LNCaP clone FGC (cell line): ENCODE measurements around the gene BRAF.

Experiments used
- DNase-seq: peaks from one replicate; pipeline ENCODE4 v3.0.0-alpha.2; 2011; ENCODE audit warnings: low read depth
- H3K4me3 ChIP-seq: 2 replicates; pipeline ENCODE4 v1.5.1; 2011; ENCODE audit warnings: mild to moderate bottlenecking, low read depth, low read length, control low read depth
- TF ChIP-seq, protein P1 (sequence below): IDR thresholded peaks from 2 replicates; pipeline ENCODE4 v1.5.1; 2012; ENCODE audit warnings: mild to moderate bottlenecking; ENCODE audit not compliant: control insufficient read depth, insufficient read depth; ENCODE audit errors: extremely low read depth

BRAF gene

DNA sequence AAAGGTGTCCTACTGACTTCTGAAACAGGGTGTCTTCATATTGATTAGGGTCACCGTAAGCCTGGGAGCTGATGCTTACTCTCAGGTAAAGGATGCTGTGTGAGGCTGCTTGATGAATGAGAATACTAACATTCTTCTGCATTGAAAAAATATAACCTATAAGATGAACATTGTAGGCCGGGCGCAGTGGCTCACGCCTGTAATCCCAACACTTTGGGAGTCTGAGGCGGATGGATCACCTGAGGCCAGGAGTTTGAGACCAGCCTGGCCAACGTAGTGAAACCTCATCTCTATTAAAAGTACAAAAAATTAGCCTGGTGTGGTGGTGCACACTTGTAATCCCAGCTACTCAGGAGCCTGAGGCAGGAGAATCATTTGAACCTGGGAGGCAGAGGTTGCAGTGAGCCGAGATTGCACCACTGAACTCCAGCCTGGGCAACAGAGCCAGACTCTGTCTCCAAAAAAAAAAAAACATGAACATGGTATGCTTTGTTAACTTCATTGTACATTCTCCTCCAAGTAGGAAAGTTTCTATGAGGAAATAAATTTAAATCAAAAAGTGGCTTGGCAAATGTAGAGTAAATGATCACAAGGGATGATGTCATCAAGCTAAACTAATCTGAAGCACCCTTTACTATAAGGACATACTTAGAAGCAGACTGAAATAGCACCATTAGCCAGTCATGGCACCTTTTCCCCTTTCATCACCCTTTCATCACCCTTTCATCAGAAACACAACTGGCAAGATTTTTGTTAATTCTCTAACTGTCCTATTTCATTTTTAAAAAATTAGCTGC, 1.5 kb upstream of the BRAF start:
- DNase-seq: no peak
- TF ChIP-seq, protein P1, sequence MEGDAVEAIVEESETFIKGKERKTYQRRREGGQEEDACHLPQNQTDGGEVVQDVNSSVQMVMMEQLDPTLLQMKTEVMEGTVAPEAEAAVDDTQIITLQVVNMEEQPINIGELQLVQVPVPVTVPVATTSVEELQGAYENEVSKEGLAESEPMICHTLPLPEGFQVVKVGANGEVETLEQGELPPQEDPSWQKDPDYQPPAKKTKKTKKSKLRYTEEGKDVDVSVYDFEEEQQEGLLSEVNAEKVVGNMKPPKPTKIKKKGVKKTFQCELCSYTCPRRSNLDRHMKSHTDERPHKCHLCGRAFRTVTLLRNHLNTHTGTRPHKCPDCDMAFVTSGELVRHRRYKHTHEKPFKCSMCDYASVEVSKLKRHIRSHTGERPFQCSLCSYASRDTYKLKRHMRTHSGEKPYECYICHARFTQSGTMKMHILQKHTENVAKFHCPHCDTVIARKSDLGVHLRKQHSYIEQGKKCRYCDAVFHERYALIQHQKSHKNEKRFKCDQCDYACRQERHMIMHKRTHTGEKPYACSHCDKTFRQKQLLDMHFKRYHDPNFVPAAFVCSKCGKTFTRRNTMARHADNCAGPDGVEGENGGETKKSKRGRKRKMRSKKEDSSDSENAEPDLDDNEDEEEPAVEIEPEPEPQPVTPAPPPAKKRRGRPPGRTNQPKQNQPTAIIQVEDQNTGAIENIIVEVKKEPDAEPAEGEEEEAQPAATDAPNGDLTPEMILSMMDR: no peak
- H3K4me3 ChIP-seq: no peak overlapping the region

DNA sequence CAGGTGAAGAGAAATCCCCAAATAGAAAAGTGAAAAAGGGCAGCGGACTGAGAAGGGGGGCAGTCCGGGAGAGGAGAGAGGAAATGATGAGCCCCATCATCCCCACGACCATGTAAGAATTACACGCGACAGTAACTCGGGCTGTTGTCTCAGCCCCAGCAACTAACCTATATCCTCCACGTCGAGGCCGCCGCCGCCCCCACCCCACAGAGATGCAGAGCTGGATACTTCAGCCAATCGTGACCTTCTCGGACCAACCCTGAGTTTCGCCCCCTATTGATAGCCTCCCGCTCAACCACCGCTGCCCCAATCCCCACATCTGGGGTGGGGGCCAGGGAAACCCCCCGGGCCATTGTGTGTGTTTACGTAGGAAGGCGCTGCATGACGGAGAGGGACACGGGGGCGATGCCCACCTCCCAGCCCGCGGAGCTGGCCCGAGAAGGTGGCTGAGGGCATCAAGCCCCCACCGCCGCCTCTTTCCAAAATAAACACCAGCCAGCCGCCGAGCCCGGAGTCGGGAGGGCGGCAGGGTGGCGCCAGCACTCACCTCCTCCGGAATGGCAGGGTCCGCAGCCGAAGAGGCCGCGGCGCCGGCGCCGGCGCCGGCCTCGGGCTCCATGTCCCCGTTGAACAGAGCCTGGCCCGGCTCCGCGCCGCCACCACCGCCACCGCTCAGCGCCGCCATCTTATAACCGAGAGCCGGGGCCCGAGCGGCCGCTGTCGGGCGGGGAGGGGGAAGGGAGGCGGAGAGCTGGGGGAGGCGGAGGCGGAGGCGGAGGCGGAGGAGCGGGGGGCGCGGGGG, 509 bp downstream of the BRAF start:
- DNase-seq: no peak
- TF ChIP-seq, protein P1: peak; percentile 15; the same call in 1 of the 2 replicates
- peak overlapping the region; percentile 94 for H3K4me3 ChIP-seq

DNA sequence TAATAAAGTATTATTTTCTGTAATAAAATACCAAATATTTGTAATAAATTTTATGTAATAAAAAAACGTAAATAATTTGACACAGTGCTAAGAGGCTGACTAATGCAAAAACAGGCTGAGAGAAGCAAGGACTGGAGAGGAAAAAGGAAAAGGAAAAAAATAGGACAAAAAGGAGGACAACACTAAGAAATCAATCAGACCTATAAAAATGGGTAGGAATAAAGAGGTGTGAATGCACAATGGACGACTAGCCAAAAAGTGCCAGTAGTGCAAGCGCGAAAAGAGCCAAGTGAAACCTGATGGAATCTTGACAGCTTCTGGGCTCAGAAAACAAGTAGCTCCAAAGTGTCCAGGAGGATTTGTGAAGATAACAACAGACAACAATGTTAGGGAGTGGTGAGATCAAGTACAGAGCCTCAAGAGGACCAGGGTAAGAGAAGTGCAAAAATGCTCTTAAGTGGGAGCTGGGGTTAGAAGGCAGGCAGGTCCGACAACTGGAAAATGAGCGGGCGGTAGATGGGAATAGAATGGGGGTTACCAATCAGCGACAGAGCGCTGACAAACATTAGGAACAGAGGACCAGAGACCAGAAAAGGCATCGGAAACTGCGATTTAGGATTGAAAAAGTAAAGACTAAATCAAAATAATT, 1.2 kb downstream of the BRAF start:
- DNase-seq: no peak
- peak overlapping the region; percentile 94 for H3K4me3 ChIP-seq
- TF ChIP-seq, protein P1: no peak

DNA sequence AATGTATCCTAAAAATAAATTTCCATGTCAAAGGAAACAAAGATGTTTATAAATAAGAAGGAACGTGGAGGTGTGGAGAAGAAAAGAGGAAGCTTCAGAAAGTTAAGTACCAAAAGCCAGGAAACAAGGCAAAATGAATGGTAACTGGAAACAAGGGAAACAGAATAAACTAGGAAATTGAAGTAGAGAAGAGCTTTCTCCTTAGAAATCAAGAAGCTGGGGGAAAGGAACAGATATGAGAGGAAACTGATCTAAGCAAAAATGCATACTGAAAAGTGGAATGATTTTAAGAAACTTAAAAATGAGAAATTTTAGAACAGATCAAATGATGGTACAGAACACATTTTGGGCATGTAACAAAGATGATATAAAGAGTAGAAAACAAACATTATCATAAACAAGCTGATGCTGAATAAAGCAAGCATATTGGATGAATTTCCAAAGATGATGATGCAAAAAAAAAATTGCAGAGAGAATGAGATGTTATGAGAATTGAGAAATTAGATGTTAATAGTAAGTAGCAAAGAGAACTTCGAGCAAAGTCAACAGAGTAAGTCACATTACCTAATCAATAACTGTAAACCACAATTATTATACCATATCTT, 1.9 kb downstream of the BRAF start:
- H3K4me3 ChIP-seq: peak overlapping the region; percentile 94
- no peak for DNase-seq
- TF ChIP-seq, protein P1: no peak

DNA sequence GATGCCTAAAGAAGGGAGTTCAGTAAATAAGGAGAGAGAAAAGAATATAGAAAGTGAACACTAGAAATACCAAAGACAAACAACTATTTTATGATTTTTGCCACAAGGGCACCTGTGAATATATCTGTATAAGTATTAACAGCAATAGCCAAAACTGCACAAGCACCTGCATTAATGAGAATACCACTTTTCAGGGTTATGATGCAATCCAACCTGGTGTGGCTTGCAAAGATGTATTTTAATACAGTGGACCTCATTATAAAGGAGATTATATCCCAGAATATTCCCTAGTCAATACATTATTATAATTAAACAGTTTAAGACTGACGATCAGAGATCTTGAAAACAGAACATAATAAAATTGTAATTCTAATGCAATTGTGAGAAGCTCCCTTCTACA, 4.0 kb downstream of the BRAF start:
- TF ChIP-seq, protein P1: no peak
- no peak for DNase-seq
- H3K4me3 ChIP-seq: no peak overlapping the region

DNA sequence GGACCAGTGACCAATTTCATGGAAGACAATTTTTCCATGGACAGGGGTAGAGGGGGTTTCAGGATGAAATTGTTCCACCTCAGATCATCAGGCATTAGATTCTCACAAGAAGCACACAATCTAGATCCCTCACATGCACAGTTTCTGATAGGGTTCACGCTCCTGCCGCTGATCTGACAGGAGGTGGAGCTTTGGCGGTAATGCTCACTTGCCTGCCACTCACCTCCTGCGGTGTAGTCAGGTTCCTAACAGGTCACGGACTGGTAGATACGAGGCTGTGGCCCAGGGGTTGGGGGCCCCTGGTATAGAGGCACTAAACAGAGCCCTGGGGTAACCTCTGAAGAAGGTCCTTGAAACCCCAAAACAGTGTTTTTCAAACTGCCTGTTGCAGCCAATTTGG, 6.5 kb downstream of the BRAF start:
- TF ChIP-seq, protein P1: no peak
- DNase-seq: no peak
- H3K4me3 ChIP-seq: no peak overlapping the region
